Measurements from ENCODE around the gene KCNAB1.

DNA sequence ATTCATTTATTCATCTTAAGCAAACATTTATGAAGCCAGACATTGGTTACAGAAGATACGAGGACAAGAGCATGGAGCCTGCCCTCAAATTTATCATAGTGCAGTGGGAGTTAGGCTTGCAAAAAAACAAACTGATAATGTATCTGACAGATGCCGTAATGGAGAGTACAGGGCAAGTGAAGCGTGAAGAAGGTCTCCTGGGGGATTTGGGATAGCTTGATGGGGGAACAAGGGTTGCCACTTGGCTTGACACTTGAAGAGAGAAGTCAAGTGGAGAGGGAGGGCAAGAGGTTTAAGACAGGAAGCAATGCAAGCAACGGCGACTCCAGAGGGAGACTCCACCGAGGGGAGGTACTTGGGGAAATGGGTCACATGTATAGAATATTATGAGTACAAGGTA is 305.3 kb downstream of the KCNAB1 start:
- TF ChIP-seq, protein P1, sequence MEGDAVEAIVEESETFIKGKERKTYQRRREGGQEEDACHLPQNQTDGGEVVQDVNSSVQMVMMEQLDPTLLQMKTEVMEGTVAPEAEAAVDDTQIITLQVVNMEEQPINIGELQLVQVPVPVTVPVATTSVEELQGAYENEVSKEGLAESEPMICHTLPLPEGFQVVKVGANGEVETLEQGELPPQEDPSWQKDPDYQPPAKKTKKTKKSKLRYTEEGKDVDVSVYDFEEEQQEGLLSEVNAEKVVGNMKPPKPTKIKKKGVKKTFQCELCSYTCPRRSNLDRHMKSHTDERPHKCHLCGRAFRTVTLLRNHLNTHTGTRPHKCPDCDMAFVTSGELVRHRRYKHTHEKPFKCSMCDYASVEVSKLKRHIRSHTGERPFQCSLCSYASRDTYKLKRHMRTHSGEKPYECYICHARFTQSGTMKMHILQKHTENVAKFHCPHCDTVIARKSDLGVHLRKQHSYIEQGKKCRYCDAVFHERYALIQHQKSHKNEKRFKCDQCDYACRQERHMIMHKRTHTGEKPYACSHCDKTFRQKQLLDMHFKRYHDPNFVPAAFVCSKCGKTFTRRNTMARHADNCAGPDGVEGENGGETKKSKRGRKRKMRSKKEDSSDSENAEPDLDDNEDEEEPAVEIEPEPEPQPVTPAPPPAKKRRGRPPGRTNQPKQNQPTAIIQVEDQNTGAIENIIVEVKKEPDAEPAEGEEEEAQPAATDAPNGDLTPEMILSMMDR (IDR thresholded peaks at IDR 0.05; ENCODE audit: low read length): no peak
- TF ChIP-seq EZH2 (IDR thresholded peaks at IDR 0.05; ENCODE audit: borderline replicate concordance, low read length): no peak
